ENCODE data around the gene SETD6. TPM values are rescaled to one million over a fixed set of nuclear protein-coding genes. Genes with fewer than 3 reads are reported as not detected.
A peak's percentile ranks its signal among the peaks of the same experiment; 100 is the strongest.

SETD6 gene
- 10 to 100 TPM; 18.2 to 27.5 (median 22.0) TPM for total RNA-seq

DNA sequence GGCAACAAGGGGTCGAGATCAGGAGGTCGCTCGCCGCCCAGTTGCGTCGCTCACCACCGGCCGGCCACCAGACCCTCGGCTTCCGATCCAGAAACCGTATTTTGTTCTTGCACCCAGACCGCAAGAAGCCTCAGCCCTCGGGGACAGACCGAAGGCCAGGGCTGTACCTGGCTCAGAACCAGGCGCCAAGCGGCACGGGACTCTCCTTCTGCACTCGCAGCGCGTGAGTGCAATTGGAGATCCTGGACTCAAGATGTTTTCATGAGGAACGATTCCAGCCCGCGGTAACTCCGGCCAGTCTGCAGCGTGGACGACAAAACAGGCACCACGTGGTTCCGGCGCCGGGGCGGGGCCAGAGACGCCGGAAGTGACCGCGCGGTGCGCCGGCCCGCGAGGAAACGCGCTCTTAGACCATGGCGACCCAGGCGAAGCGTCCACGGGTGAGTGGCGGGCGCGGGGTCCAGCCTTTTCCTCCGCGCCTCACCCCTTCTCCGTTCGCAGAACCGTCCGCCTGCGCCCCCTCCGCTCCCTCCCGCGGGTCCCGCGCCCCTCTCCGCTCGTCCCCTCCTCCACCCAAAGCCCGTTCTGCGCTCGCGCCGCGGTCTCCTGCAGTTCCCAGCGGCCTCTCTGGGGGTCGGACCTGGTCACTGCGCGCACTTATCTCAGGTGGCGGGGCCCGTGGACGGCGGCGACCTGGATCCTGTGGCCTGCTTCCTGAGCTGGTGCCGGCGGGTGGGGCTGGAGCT is at the start of gene SETD6:
SETD6 (plus strand) TSS at position 393 of the 746 bp plus-strand sequence; CDS start at position 414, 21 bp downstream.
- 0% methylated on average over 39 of the region's 80 CpGs for WGBS
- Histone ChIP-seq H3K27me3 (no peaks in the 10 kb centered on the region), H3K27ac (replicated peaks in 1 of 4) (peak within 1 kb of the TSS; percentile 83 to 93 (median 86)), H3K4me1 (peaks cover 15 to 31% (median 20%) of the 10 kb centered on the region in 4 donors), H3K36me3 (peaks cover 20 to 51% (median 35%) of the 10 kb centered on the region in 4 donors), H3K9me3 (no peaks in the 10 kb centered on the region), H3K4me3 (peak within 1 kb of the TSS; percentile 90 to 97 (median 92))
- intact Hi-C loops (cut with DNase I), result loop anchor here (5.0 kb wide), 1 partner anchor 112 kb away; the partner anchor contains the start of gene CNOT1
- no peak for TF ChIP-seq EP300 (IDR thresholded peaks at IDR 0.05)
- TF ChIP-seq, protein P1, sequence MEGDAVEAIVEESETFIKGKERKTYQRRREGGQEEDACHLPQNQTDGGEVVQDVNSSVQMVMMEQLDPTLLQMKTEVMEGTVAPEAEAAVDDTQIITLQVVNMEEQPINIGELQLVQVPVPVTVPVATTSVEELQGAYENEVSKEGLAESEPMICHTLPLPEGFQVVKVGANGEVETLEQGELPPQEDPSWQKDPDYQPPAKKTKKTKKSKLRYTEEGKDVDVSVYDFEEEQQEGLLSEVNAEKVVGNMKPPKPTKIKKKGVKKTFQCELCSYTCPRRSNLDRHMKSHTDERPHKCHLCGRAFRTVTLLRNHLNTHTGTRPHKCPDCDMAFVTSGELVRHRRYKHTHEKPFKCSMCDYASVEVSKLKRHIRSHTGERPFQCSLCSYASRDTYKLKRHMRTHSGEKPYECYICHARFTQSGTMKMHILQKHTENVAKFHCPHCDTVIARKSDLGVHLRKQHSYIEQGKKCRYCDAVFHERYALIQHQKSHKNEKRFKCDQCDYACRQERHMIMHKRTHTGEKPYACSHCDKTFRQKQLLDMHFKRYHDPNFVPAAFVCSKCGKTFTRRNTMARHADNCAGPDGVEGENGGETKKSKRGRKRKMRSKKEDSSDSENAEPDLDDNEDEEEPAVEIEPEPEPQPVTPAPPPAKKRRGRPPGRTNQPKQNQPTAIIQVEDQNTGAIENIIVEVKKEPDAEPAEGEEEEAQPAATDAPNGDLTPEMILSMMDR (IDR thresholded peaks at IDR 0.05), result peak in 2 of 3 experiments; percentile 9 to 42
- no peak for TF ChIP-seq POLR2A (IDR thresholded peaks at IDR 0.05; ENCODE audit: low read depth)
- TF ChIP-seq POLR2AphosphoS5 (IDR thresholded peaks at IDR 0.05), result peak; percentile 61 to 84
- peak; percentile 97 for DNase-seq (ENCODE audit: extremely low spot score)

DNA sequence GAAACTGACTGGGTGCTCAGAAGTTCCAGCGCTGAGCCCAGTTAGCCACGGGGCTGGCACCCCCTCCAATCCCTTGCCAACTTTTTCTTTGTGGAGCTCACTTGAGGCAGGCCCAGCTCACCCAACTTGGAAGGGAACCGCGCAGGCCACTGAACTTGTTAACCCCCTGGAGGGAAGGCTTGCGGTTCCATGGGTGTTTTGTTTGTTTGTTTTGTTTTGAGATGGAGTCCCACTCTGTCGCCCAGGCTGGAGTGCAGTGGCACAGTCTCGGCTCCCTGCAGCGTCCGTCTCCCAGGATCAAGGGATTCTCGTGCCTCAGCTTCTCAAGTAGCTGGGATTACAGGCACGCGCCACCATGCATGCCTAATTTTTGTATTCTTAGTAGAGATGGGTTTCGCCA is 49.5 kb upstream of the SETD6 start:
- intact Hi-C loops (cut with DNase I), result no loop called here
- Histone ChIP-seq H3K27me3 (peaks cover 0 to 77% (median 34%) of the 10 kb centered on the region in 4 donors), H3K36me3 (no peaks in the 10 kb centered on the region), H3K27ac (replicated peaks in 1 of 4) (no peak overlapping the region), H3K9me3 (no peaks in the 10 kb centered on the region), H3K4me1 (peaks cover 3 to 28% (median 23%) of the 10 kb centered on the region in 4 donors), H3K4me3 (no peak overlapping the region)
- WGBS, result 76% methylated on average over 12 of the region's 13 CpGs
- no peak for DNase-seq (ENCODE audit: extremely low spot score)
- TF ChIP-seq, protein P1 (IDR thresholded peaks at IDR 0.05), result no peak
- TF ChIP-seq POLR2A (IDR thresholded peaks at IDR 0.05; ENCODE audit: low read depth), result no peak
- no peak for TF ChIP-seq EP300 (IDR thresholded peaks at IDR 0.05)
- TF ChIP-seq POLR2AphosphoS5 (IDR thresholded peaks at IDR 0.05), result no peak

DNA sequence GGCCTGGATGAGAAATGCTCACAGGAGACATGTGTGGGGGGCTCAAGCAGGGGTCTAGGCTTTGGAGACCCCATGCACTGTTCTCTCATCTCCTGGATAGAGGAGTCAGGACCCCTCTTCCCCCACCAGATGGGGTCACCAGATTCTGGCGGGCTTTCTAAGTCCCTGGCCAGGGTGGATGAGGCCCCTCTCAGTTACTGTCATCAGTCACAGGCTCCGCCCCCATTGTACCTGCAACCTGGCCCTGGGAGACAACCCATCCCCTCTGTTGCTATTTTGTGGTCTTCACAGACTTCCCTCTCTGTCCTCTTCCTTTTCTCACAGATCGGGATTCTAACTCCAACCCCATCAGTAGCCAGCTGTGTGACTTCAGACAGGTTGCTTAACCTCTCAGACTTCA is 48.9 kb upstream of the SETD6 start:
- no peak overlapping the region for H3K4me3 ChIP-seq
- intact Hi-C loops (cut with DNase I), result no loop called here
- TF ChIP-seq POLR2AphosphoS5 (IDR thresholded peaks at IDR 0.05), result no peak
- TF ChIP-seq POLR2A (IDR thresholded peaks at IDR 0.05; ENCODE audit: low read depth), result no peak
- no peak for TF ChIP-seq EP300 (IDR thresholded peaks at IDR 0.05)
- TF ChIP-seq, protein P1 (IDR thresholded peaks at IDR 0.05), result no peak
- no peak overlapping the region for H3K27ac ChIP-seq (replicated peaks in 1 of 4)
- H3K4me1 ChIP-seq, result peaks cover 9 to 28% (median 23%) of the 10 kb centered on the region in 4 donors
- no peaks in the 10 kb centered on the region for H3K9me3 ChIP-seq
- 87% methylated on average over 1 of the region's 3 CpGs for WGBS
- no peak for DNase-seq (ENCODE audit: extremely low spot score)
- no peaks in the 10 kb centered on the region for H3K36me3 ChIP-seq
- peaks cover 0 to 82% (median 34%) of the 10 kb centered on the region in 4 donors for H3K27me3 ChIP-seq

DNA sequence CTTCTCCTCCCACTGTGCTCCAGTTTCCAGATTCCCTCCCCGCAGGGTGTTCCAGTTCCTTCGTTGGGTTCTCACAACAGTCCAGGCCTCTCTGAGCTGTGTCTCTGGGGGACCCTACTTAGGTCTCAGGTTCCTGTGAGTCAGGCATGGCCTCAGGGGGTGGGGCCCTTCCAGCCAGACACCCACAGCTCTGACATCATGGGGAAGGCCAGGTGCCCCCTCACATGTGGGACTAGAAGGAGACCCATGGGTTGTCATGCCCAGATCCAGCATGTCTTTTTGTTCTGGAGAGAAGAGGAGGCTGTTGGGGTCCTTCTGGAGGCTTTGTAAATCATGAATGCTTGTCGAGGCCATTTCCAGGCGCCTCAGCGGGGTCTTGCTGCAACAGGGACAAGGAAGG is 47.4 kb upstream of the SETD6 start:
- Histone ChIP-seq H3K4me1 (peaks cover 22 to 26% (median 23%) of the 10 kb centered on the region in 4 donors), H3K4me3 (no peak overlapping the region), H3K27me3 (peaks cover 0 to 84% (median 30%) of the 10 kb centered on the region in 4 donors), H3K36me3 (no peaks in the 10 kb centered on the region), H3K27ac (replicated peaks in 1 of 4) (no peak overlapping the region), H3K9me3 (no peaks in the 10 kb centered on the region)
- no peak for TF ChIP-seq POLR2A (IDR thresholded peaks at IDR 0.05; ENCODE audit: low read depth)
- TF ChIP-seq EP300 (IDR thresholded peaks at IDR 0.05), result no peak
- TF ChIP-seq POLR2AphosphoS5 (IDR thresholded peaks at IDR 0.05), result no peak
- TF ChIP-seq, protein P1 (IDR thresholded peaks at IDR 0.05), result no peak
- 86% methylated on average over 5 of the region's 5 CpGs for WGBS
- intact Hi-C loops (cut with DNase I), result no loop called here
- DNase-seq (ENCODE audit: extremely low spot score), result no peak

Data from esophagus muscularis mucosa (tissue), 4 donors.